HG03469 (cell line): ENCODE results near the gene RBM19.

Experiments
- ATAC-seq: cut with Tn5 transposase; IDR thresholded peaks from one replicate; pipeline ENCODE4 v1.9.1; 2021; ENCODE audit warnings: mild to moderate bottlenecking, moderate library complexity, moderate number of reproducible peaks; ENCODE audit not compliant: unreplicated experiment

RBM19 gene

GRCh38 chr12:113792450-113792849 lies 173.7 kb downstream of the RBM19 start:
- ATAC-seq, result no peak

DNA sequence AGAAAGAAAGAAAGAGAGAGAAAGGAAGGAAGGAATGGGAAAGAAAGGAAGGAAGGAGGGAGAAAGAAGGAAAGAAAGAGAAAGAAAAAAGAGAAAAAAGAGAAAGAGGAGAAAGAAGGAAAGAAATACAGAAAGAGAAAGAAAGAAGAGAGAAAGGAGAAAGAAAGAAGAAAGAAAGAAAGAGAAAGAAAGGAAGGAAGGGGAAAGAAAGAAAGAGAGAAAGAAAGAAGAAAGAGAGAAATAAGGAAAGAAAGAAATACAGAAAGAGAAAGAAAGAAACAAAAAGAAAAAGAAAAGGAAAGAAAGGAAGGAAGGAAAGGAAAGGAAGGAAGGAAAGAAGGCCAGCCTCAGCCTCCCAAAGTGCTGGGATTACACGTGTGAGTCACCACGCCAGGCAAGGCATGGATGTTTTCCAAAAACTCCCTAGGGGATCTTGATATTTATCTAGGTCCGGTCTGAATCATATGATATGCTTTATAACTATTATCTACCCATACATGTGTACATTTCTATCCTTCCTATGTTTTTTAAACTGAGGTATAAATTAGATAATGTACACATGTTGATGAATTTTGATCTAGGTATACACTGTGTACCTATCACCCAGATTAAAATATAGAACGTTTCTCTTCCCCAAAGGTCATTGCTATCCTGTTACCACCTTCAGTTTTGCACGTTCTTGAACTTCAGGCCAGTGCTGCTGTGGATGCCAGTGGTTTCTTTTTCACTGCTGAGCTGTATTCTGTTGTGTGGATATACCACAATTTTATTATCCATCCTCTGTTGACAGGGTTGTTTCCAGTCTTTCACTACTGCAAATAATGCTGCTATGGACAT lies 177.9 kb downstream of the RBM19 start:
- no peak for ATAC-seq

DNA sequence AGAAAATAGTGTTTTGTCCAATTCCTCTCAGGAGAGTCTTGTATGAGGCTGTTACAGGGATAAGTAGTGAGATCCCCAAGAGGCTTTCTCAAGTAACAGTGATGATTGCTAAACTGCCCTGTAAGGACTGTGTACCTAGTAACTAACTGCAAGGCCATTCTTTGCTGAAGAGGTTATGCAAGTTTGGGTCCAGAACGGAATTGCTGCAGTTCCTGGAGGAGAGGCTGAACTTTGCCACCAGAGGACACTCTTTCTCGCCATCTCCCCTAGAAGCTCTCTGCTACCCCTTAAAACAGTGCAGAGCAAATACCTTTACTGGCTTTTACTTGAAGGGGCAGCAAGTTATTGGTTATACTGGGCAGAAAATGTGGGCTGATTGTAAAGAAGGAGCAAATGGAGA lies 180.0 kb downstream of the RBM19 start:
- ATAC-seq, result no peak

- no peak for ATAC-seq
These were observed 182.3 kb downstream of the RBM19 start for GRCh38 chr12:113783811-113784210.

GRCh38 chr12:113782873-113783272 lies 183.3 kb downstream of the RBM19 start:
- no peak for ATAC-seq

DNA sequence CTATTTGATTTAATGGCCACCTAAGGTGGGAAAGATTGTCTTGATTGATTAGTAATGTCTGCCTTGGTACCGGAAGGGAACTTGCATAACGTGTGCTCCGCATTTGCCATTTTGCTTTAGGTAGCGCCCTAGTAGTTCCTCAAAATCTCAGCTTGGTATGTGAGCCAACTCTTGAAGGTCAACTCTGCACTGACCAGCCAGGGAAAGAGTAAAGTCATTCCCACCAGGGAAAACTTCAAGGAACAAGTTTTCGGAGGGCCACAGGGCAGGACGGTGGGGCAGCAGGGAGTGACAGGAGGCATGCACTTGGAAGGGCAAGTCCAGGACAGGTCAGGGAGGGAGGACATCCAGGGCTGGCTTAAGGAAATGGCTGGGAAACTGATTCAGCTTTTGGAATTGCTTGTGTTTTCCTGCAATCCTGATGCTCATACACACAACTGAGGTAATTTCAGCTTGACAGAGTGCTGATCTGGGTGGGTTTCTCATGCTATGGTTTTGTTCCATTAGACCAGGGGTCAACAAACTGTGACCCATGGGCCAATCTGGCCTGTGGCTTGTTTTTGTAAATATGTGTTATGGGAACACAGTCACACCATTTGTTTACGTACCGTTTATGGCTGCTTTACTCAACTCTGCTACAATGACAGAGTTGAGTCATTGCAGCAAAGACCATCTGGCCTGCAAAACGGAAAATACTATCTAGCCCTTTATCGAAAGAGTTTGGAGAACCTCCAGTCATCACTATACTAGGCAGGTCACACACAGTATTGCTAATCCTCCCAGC lies 184.5 kb downstream of the RBM19 start:
- no peak for ATAC-seq

DNA sequence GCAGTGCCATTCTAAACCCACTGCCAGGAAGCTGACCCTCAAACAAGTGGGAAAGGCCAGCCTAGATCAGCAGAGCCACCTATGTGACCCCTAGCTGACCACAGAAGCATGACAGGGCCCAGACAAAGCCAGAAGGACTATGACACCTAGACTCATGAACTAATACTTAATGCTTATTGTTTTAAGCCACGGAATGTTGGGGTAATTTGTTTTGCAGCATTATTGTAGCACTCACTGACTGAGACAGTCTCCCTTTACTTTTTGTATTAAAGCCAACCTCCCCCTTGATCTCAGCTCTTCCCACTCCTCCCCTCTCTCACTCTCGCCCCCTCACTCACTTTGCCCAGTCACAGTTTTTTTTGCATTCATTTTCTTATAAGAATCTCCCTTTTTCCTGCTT lies 186.4 kb downstream of the RBM19 start:
- no peak for ATAC-seq

DNA sequence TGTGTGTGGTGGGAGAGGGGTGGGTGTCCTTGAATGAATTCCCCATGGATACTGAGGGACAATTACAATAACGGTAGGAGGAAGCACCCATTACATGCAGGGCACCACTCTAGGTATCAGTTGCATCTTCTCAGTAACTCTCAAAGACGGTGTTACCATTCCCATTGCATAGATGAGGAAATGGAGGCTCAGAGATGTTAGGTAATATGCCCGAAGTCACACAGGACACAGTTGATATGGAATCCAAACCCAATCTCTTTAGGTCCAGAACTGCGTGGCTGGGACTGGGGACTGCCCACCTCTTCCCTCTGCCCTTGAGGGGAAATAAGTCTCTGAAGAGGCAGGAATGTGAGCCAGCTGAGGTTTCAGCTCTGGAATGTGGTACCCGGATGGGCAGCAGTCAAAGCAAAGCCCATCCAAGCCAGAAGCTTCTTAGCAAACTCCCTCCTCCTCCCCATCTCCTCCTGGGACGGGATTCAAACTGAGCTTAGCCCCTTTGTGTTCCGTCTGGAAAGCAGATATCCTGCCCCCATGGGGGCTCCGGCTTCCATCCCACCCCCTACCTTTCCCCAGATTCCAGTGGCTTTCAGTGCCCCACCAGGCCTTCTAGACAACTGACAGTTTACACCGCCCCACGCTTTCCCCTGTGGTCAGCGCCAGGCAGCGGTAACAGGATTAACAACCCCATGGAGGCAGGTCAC lies 187.5 kb downstream of the RBM19 start:
- no peak for ATAC-seq

GRCh38 chr12:113777751-113778150 lies 188.4 kb downstream of the RBM19 start:
- ATAC-seq, result no peak

DNA sequence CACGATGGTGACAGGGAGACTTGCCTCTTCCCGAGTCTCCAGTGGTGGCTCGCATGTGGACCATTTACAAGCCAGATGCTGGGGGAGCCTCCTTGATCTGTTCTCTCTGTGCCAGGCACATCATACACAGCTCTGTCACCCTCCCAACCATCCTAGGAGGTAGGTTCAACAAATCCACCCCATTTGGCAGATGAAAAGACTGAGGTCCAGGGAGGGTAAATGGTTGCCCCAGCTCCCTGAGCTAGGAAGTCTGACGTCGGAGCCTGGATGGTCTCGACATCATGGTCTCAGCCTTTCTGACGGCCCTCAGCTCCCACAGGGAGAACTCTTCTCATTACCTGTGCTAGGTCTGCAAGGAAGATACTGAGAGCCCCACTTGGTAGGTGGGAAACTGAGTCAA lies 189.6 kb downstream of the RBM19 start:
- no peak for ATAC-seq

DNA sequence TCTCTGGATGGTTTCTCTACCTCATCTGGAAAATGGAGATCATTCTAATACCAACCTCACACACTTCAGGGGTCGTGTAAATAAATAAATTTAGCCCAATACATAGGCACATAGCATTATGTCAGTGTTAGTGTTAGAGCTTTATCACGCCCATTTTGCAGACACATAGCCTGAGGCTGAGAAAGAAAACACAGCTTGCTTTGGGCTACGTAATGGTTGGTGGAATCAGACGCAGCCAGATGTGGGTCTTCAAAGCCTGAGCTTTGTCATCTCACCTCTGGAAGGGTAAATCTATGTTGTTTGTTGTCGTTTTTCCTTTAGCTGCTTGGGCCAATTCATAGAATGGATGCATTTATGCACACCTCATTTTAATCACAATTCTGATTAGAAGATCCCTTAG lies 191.6 kb downstream of the RBM19 start:
- no peak for ATAC-seq

DNA sequence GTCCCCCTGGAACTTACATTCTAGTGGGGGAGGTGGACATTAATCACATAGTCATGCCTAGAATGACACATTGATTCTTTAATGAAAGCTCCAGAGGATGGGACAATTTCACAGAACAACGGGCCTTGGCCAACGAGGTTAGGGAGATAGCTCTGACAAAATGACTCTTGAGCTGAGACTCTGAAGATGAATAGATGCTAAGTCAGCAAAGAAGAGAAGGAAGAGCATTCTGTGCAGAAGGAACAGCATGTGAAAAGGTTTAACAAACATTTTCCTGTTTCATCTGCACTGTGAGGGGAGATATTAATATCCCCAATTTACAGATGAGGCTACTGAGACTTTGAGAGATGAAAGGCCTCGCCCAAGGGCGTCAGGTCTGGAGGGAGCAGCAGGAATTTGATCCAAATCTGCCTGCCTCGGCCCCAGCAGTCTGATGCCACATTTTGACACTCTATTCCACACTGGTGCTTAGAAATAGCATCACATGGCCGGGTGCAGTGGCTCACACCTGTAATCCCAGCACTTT lies 193.6 kb downstream of the RBM19 start:
- no peak for ATAC-seq

- ATAC-seq, result no peak
These were observed 195.7 kb downstream of the RBM19 start for GRCh38 chr12:113770389-113770865.

DNA sequence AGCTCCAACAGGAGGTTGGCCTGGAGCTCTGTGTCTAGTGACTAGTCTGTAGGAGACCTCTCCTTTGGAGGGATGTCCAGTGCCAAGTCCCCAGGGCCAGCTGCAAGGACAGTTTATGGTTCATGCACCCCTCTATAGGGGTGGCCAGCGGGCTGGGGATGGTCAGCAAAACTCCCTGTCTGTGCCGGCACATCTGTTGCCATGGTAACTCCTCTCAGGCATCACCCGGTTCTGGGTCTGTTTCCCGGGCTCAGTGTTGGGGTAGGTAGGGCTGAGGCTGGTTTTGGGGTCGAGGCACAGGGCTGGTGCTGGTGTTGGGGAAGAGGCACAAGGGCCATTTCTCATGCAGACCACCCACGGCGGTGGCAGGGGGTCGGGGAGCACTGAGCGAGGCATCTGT lies 196.8 kb downstream of the RBM19 start:
- no peak for ATAC-seq

DNA sequence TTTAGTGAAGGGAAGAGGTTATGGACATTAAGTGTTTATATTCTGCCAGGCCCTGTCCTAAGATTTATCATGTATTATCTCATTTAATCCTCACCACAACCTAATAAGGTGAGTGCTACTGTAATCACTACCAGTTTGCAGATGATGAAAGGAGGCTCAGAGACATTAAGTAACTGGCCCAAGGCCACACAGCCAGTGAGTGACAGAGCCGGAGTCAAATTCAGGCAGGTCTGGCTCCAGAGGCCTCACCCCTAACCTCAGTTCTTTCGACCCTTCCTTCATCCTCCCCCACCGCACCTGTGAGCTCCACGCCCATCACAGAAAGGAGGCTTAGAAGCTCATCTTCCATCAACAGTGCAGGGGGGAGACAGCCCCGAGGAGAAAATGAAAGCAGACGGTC lies 197.3 kb downstream of the RBM19 start:
- ATAC-seq, result no peak

DNA sequence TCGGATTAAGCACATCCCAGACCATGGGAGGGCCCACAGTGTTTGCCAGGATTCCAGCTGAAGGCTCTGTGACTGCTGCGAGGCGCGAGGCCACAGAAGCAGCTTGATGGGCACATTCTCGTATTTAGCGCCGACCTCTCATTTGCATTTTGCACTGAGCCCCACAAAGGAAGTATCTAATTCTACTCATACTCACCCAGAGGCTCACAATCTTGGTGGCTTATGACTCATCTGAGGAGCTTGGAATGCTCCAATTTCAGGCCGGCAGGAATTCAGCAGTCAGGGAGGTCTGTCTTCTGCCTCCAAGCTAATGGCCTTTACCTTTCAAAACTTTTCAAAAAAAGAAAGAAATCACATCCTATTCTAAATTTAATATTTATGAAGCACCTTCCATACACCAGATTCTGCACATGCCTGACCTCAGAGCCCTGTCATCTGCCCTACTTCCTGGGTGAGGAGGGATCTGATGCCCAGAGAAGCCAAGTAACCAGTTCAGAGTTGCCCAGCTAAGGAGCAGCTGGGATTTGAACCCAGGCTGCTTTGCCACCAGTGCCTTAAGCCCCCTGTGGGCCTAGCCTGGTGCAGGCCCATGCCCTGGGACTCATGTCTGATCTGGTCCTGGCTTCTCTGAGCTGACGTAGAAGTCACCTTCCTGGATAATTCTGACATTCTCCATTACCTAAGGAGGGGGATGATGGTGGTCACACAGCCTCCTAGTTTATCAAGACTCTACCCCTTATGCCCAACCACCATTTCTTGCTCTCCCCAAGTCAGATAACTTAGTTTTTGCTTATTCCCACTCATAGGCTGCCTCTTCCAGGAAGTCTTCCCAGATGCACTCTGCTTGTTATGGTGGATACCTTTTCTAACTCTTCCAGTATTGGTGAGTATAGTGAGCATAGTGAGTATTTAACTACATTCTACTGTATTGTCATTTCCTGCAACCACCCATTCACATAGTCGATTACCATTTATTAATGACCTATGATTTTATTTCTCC lies 198.9 kb downstream of the RBM19 start:
- no peak for ATAC-seq
